Measurements from ENCODE around the gene CHEK2. TPM values are rescaled to one million over a fixed set of nuclear protein-coding genes. Genes with fewer than 3 reads are reported as not detected.

The CHEK2 gene
- total and polyA plus RNA-seq, 7 donors = 2.8 to 17.4 (median 4.6) TPM

DNA sequence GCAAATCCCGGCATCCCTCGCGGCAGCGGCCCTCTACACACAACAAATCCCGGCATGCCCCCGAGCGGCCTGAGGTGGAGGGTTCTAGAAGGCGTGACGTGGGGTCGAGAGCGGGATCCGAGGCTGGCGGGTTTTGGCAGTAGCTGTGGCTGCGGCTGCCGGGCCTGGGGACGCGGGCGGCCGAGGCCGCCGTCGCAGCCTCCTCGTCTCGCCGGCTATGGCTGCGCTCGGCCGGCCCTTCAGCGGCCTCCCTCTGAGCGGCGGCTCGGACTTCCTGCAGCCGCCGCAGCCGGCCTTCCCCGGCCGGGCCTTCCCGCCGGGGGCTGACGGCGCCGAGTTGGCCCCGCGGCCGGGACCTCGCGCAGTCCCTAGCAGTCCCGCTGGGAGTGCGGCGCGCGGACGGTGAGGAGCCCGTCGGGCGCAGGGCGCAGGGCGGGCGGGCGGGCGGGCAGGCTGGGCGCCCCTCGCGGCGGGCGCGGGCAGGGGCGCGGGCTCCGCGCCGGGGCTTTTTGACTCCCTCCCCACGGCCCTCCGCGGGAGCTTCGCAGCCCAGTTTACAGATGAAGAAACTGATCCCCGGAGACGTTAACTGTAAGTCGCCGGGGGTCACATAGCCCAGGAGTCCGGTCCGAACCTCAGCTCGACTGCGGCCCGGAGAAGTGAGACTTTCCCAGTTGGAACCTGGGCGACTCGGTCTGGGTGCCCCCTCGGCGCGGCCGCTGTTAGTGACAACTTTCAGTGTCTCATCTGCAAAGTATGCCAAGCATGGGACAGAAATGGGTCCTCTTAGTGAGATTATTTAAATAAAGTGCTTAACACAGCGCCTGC, 31.2 kb upstream of the CHEK2 start, which contains the start of gene CCDC117:
CCDC117 (plus strand) TSS at position 63 of the 828 bp plus-strand sequence; CDS start at position 218, 155 bp downstream.
- peak; percentile 85 to 97 (median 90) for TF ChIP-seq POLR2AphosphoS5 (IDR thresholded peaks at IDR 0.05)
- peak in 1 of 2 donors; percentile 54 for TF ChIP-seq POLR2A (IDR thresholded peaks at IDR 0.05)
- TF ChIP-seq EP300 (IDR thresholded peaks at IDR 0.05) = peak in 1 of 4 donors; percentile 51
- TF ChIP-seq, protein P1, sequence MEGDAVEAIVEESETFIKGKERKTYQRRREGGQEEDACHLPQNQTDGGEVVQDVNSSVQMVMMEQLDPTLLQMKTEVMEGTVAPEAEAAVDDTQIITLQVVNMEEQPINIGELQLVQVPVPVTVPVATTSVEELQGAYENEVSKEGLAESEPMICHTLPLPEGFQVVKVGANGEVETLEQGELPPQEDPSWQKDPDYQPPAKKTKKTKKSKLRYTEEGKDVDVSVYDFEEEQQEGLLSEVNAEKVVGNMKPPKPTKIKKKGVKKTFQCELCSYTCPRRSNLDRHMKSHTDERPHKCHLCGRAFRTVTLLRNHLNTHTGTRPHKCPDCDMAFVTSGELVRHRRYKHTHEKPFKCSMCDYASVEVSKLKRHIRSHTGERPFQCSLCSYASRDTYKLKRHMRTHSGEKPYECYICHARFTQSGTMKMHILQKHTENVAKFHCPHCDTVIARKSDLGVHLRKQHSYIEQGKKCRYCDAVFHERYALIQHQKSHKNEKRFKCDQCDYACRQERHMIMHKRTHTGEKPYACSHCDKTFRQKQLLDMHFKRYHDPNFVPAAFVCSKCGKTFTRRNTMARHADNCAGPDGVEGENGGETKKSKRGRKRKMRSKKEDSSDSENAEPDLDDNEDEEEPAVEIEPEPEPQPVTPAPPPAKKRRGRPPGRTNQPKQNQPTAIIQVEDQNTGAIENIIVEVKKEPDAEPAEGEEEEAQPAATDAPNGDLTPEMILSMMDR (IDR thresholded peaks at IDR 0.05) = no peak
- Histone ChIP-seq H3K27ac (peak within 1 kb of the TSS; percentile 97 to 100 (median 100)), H3K27me3 (no peaks in the 10 kb centered on the region), H3K4me1 (peaks cover 0 to 36% (median 25%) of the 10 kb centered on the region in 4 donors), H3K4me3 (peak within 1 kb of the TSS; percentile 63 to 99 (median 95)), H3K9me3 (peaks cover 0 to 4% (median 0%) of the 10 kb centered on the region in 4 donors), H3K36me3 (peaks cover 0 to 27% (median 0%) of the 10 kb centered on the region in 4 donors)
- intact Hi-C loops (cut with DNase I) = loop anchor here (1.0 to 2.0 kb wide), 2 partner anchors 26 to 30 kb away; partner anchors contain the start of gene HSCB
- DNase-seq = peak; percentile 97
- WGBS, 2 donors = 0% methylated on average over 92 of the region's 92 CpGs

DNA sequence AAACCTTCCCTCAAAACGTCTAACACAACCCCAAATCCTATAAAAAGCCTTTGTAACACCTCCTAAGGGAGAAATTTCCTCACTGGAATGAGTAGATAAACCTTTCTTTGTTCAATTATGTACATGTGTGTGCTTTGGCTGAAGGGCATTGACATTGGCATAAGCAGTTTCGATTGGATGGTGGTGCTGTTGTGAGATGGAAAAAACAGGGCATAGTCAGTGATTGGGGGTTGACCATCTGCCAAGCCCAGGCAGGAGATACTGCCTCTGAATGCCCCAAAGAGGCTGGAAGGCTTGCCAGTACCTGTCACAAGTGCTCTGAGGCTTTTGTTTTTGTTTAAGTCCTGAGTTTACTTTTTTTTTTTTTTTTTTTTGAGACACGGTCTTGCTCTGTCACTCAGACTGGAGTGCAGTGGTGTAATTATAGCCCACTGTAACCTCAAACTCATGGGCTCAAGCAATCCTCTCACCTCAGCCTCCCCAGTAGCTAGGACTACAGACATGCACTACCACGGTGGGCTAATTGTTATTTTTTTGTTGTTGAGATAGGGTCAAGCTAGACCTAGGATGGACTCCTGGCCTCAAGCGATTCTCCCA, 29.7 kb upstream of the CHEK2 start:
- peaks cover 0 to 4% (median 0%) of the 10 kb centered on the region in 4 donors for H3K9me3 ChIP-seq
- intact Hi-C loops (cut with DNase I) = no loop called here
- WGBS, 2 donors = 66 to 82% methylated on average over 5 of the region's 5 CpGs
- no peak overlapping the region for H3K27ac ChIP-seq
- peaks cover 0 to 20% (median 0%) of the 10 kb centered on the region in 4 donors for H3K36me3 ChIP-seq
- DNase-seq = no peak
- TF ChIP-seq, protein P1 (IDR thresholded peaks at IDR 0.05) = no peak
- no peak for TF ChIP-seq EP300 (IDR thresholded peaks at IDR 0.05)
- TF ChIP-seq POLR2AphosphoS5 (IDR thresholded peaks at IDR 0.05) = no peak
- no peak for TF ChIP-seq POLR2A (IDR thresholded peaks at IDR 0.05)
- H3K4me3 ChIP-seq = no peak overlapping the region
- peaks cover 0 to 28% (median 21%) of the 10 kb centered on the region in 4 donors for H3K4me1 ChIP-seq
- no peaks in the 10 kb centered on the region for H3K27me3 ChIP-seq

DNA sequence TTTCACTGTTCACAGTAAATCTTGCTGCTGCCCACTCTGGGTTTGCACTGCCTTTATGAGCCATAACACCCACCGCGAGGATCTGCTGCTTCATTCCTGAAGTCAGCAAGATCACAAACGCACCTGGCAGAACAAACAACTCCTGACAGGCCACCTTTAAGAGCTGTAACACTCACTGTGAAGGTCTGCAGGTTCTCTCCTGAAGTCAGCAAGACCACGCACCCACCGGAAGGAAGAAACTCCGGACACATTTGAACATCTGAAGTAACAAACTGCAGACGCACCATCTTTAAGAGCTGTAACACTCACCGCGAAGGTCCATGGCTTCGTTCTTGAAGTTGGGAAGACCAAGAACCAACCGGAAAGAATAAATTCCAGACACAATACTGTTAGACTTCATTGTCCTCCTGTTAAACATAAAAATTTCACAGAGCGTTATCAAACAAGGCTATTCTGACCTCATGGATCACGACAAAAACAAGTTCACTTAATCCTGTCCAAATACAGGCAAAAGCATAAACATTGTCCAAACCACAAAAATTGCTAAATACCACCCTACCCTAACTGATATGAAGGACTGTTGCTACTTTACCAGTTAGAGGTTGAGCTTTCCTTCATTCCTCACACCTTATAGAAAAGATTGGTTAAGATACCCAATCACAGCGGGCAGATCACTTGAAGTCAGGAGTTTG, 27.9 kb upstream of the CHEK2 start:
- peaks cover 0 to 4% (median 0%) of the 10 kb centered on the region in 4 donors for H3K36me3 ChIP-seq
- WGBS, 2 donors = 91% methylated on average over 14 of the region's 14 CpGs
- H3K27ac ChIP-seq = no peak overlapping the region
- intact Hi-C loops (cut with DNase I) = no loop called here
- DNase-seq = no peak
- H3K9me3 ChIP-seq = peaks cover 0 to 4% (median 0%) of the 10 kb centered on the region in 4 donors
- TF ChIP-seq, protein P1 (IDR thresholded peaks at IDR 0.05) = no peak
- TF ChIP-seq POLR2A (IDR thresholded peaks at IDR 0.05) (no peak), EP300 (IDR thresholded peaks at IDR 0.05) (no peak)
- no peaks in the 10 kb centered on the region for H3K27me3 ChIP-seq
- no peak overlapping the region for H3K4me3 ChIP-seq
- peaks cover 0 to 10% (median 8%) of the 10 kb centered on the region in 4 donors for H3K4me1 ChIP-seq

DNA sequence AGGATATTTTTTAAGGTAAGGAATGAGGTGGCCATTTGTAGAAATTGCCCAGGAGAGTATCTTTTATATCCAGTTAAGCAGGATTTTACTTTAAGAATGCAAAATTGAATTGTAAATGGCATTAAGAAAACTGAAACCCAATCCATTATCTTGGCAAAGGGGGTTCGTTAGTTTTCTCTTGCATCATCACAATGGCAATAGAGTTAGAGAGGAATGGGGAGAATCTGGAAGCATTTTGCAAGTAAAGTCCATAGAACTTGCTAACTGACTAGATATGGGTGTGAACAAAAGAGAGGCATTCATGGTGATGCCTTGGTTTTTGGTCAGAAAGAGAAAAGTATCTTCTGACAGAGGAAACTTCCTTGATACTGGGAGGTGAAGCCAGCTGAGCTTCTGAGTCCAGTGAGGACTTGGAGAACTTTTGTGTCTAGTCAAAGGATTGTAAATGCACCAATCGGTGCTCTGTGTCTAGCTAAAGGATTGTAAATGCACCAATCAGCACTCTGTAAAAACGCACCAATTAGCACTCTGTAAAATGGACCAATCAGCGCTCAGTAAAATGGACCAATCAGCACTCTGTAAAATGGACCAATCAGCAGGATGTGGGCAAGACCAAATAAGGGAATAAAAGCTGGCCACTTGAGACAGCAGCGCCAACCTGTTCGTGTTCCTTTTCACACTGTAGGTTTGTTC, 27.2 kb upstream of the CHEK2 start:
- Histone ChIP-seq H3K4me3 (no peak overlapping the region), H3K9me3 (peaks cover 0 to 4% (median 0%) of the 10 kb centered on the region in 4 donors), H3K27me3 (no peaks in the 10 kb centered on the region), H3K4me1 (peaks cover 0 to 3% (median 2%) of the 10 kb centered on the region in 4 donors), H3K27ac (no peak overlapping the region), H3K36me3 (no peaks in the 10 kb centered on the region)
- TF ChIP-seq POLR2A (IDR thresholded peaks at IDR 0.05) = no peak
- no peak for TF ChIP-seq POLR2AphosphoS5 (IDR thresholded peaks at IDR 0.05)
- TF ChIP-seq, protein P1 (IDR thresholded peaks at IDR 0.05) = no peak
- no peak for TF ChIP-seq EP300 (IDR thresholded peaks at IDR 0.05)
- no peak for DNase-seq
- 92 to 94% methylated on average over 6 of the region's 6 CpGs for WGBS, 2 donors
- intact Hi-C loops (cut with DNase I) = no loop called here

Data from sigmoid colon (tissue), 7 donors.